ENCODE results near the gene NIPA2. TPM values are rescaled to one million over a fixed set of nuclear protein-coding genes. Genes with fewer than 3 reads are reported as not detected.

The NIPA2 gene
- total RNA-seq, 1 donor from 2014 or later: 98.8 TPM

- no peak for ATAC-seq (ENCODE audit: low read depth)
- Mint-ChIP-seq H3K4me3 (no peak overlapping the region), H3K27ac (no peak overlapping the region), H3K4me1 (peaks cover 80% of the 10 kb centered on the region), H3K9me3 (no peaks in the 10 kb centered on the region), H3K36me3 (ENCODE audit: low read depth) (peaks cover 89% of the 10 kb centered on the region), H3K27me3 (no peaks in the 10 kb centered on the region)
- intact Hi-C loops (cut with micrococcal nuclease): loop anchor here (10.0 kb wide), 2 partner anchors 181 to 189 kb away; partner anchors contain the start of gene TUBGCP5
- DNase-seq: no peak
- TF ChIP-seq CTCF (IDR thresholded peaks at IDR 0.05): no peak
- POLR2A ChIA-PET: interaction anchor here (0.6 to 1.0 kb wide), 2 partner anchors 75 to 193 kb away, joined by 3 to 6 read pairs; partner anchors contain the start of gene TUBGCP5
- CTCF ChIA-PET: no interaction called here
Measured at GRCh38 chr15:22846073-22846472, 7.6 kb downstream of the NIPA2 start.

- H3K27ac Mint-ChIP-seq: peak overlapping the region; percentile 31
- DNase-seq (no peak), ATAC-seq (ENCODE audit: low read depth) (no peak)
- POLR2A ChIA-PET: interaction anchor here (1.2 to 2.4 kb wide), 2 partner anchors 11 to 13 kb away, joined by 4 to 11 read pairs; partner anchors contain the start of gene NIPA2
- peaks cover 80% of the 10 kb centered on the region for H3K36me3 Mint-ChIP-seq (ENCODE audit: low read depth)
- H3K4me3 Mint-ChIP-seq: no peak overlapping the region
- peaks cover 42% of the 10 kb centered on the region for H3K4me1 Mint-ChIP-seq
- H3K27me3 Mint-ChIP-seq: no peaks in the 10 kb centered on the region
- H3K9me3 Mint-ChIP-seq: no peaks in the 10 kb centered on the region
- TF ChIP-seq CTCF (IDR thresholded peaks at IDR 0.05): no peak
- intact Hi-C loops (cut with micrococcal nuclease): no loop called here
- CTCF ChIA-PET: interaction anchor here (0.7 kb wide), 1 partner anchor 38 kb away, joined by 3 read pairs; no protein-coding TSS in a partner anchor
Measured at GRCh38 chr15:22850055-22850454, 11.6 kb downstream of the NIPA2 start.

GRCh38 chr15:22851513-22851912 is 13.0 kb downstream of the NIPA2 start:
- CTCF ChIA-PET: no interaction called here
- POLR2A ChIA-PET: no interaction called here
- intact Hi-C loops (cut with micrococcal nuclease): no loop called here
- H3K9me3 Mint-ChIP-seq: no peaks in the 10 kb centered on the region
- peaks cover 29% of the 10 kb centered on the region for H3K4me1 Mint-ChIP-seq
- no peak overlapping the region for H3K4me3 Mint-ChIP-seq
- no peak overlapping the region for H3K27ac Mint-ChIP-seq
- no peak for TF ChIP-seq CTCF (IDR thresholded peaks at IDR 0.05)
- H3K36me3 Mint-ChIP-seq (ENCODE audit: low read depth): peaks cover 78% of the 10 kb centered on the region
- ATAC-seq (ENCODE audit: low read depth): no peak
- DNase-seq: no peak
- no peaks in the 10 kb centered on the region for H3K27me3 Mint-ChIP-seq

- TF ChIP-seq CTCF (IDR thresholded peaks at IDR 0.05): no peak
- ChIA-PET POLR2A (no interaction called here), CTCF (no interaction called here)
- Mint-ChIP-seq H3K9me3 (no peaks in the 10 kb centered on the region), H3K4me3 (no peak overlapping the region), H3K36me3 (ENCODE audit: low read depth) (peaks cover 75% of the 10 kb centered on the region), H3K27me3 (no peaks in the 10 kb centered on the region), H3K4me1 (peaks cover 3% of the 10 kb centered on the region), H3K27ac (no peak overlapping the region)
- intact Hi-C loops (cut with micrococcal nuclease): no loop called here
- no peak for ATAC-seq (ENCODE audit: low read depth)
- DNase-seq: no peak
Measured at GRCh38 chr15:22855791-22856190, 17.3 kb downstream of the NIPA2 start.

- intact Hi-C loops (cut with micrococcal nuclease): no loop called here
- H3K9me3 Mint-ChIP-seq: no peaks in the 10 kb centered on the region
- POLR2A ChIA-PET: interaction anchor here (1.0 kb wide), 1 partner anchor 19 kb away, joined by 4 read pairs; no protein-coding TSS in a partner anchor
- TF ChIP-seq CTCF (IDR thresholded peaks at IDR 0.05): no peak
- no peaks in the 10 kb centered on the region for H3K27me3 Mint-ChIP-seq
- peaks cover 79% of the 10 kb centered on the region for H3K36me3 Mint-ChIP-seq (ENCODE audit: low read depth)
- DNase-seq: no peak
- no peak for ATAC-seq (ENCODE audit: low read depth)
- H3K4me3 Mint-ChIP-seq: no peak overlapping the region
- CTCF ChIA-PET: no interaction called here
- H3K27ac Mint-ChIP-seq: no peak overlapping the region
- H3K4me1 Mint-ChIP-seq: no peaks in the 10 kb centered on the region
Measured at GRCh38 chr15:22856659-22857058, 18.2 kb downstream of the NIPA2 start.
